Neutrophil (primary cell): Measurements from ENCODE around the gene WAS.
A peak's percentile ranks its signal among the peaks of the same experiment; 100 is the strongest.

Experiments
- H3K27ac ChIP-seq: fragments of 200-600 bp; sonication (generic); 2 replicates; pipeline ENCODE4 v1.5.1; 2016; ENCODE audit warnings: mild to moderate bottlenecking, moderate library complexity
- H3K27me3 ChIP-seq: fragments of 200-600 bp; sonication (generic); 2 replicates; pipeline ENCODE4 v1.6.0; 2016; ENCODE audit warnings: mild to moderate bottlenecking
- H3K36me3 ChIP-seq: fragments of 200-600 bp; sonication (generic); 2 replicates; pipeline ENCODE4 v1.5.1; 2017
- H3K4me1 ChIP-seq, 2 experiments: fragments of 200-600 bp in 1 of 2; sonication (generic) in 1 of 2; 1 replicate in 1 of 2; 2 replicates in 1 of 2; pipeline versions ENCODE4 v1.5.1 to v1.6.1; 2013 to 2016; ENCODE audit warnings: low read depth in 1 of 2, low read length in 1 of 2, mild to moderate bottlenecking in 1 of 2, moderate library complexity in 1 of 2; ENCODE audit not compliant: control insufficient read depth in 1 of 2, insufficient read depth in 1 of 2
- H3K4me3 ChIP-seq, 2 experiments: fragments of 200-600 bp in 1 of 2; sonication (generic) in 1 of 2; 1 replicate in 1 of 2; 2 replicates in 1 of 2; pipeline ENCODE4 v1.5.1; 2013 to 2016; ENCODE audit warnings: low read depth in 1 of 2, low read length in 1 of 2, mild to moderate bottlenecking in 1 of 2, moderate library complexity in 1 of 2
- H3K9me3 ChIP-seq: fragments of 200-600 bp; sonication (generic); 2 replicates; pipeline ENCODE4 v1.5.1; 2016
- CTCF ChIP-seq: fragments of 200-600 bp; sonication (generic); IDR thresholded peaks from 2 replicates; pipeline ENCODE4 v1.5.1; 2016; ENCODE audit warnings: antibody characterized with exemption

Gene WAS

GRCh38 chrX:48694776-48695533, 11.4 kb downstream of the WAS start:
- no peak overlapping the region for H3K4me3 ChIP-seq
- H3K27ac ChIP-seq, result peak overlapping the region; percentile 96
- no peak for TF ChIP-seq CTCF

GRCh38 chrX:48695534-48695896, 11.9 kb downstream of the WAS start:
- Histone ChIP-seq H3K9me3 (no peaks in the 10 kb centered on the region), H3K4me1 (peaks cover 24 to 40% of the 10 kb centered on the region in 2 experiments), H3K36me3 (peaks cover 12% of the 10 kb centered on the region), H3K27me3 (no peaks in the 10 kb centered on the region), H3K4me3 (peak overlapping the region; percentile 64 to 72), H3K27ac (peak overlapping the region; percentile 96)
- TF ChIP-seq CTCF, result no peak

More at GRCh38 chrX:48694776-48695533, 11.4 kb downstream of the WAS start:
- H3K36me3 ChIP-seq, result peaks cover 17% of the 10 kb centered on the region
- no peaks in the 10 kb centered on the region for H3K27me3 ChIP-seq
- H3K4me1 ChIP-seq, result peaks cover 24 to 40% of the 10 kb centered on the region in 2 experiments
- H3K9me3 ChIP-seq, result no peaks in the 10 kb centered on the region

GRCh38 chrX:48695925-48696300, 12.3 kb downstream of the WAS start:
- TF ChIP-seq CTCF, result no peak
- Histone ChIP-seq H3K4me3 (peak overlapping the region; percentile 64 to 72), H3K27ac (peak overlapping the region; percentile 96), H3K36me3 (peaks cover 8% of the 10 kb centered on the region), H3K9me3 (no peaks in the 10 kb centered on the region), H3K27me3 (no peaks in the 10 kb centered on the region), H3K4me1 (peaks cover 27 to 43% of the 10 kb centered on the region in 2 experiments)

DNA sequence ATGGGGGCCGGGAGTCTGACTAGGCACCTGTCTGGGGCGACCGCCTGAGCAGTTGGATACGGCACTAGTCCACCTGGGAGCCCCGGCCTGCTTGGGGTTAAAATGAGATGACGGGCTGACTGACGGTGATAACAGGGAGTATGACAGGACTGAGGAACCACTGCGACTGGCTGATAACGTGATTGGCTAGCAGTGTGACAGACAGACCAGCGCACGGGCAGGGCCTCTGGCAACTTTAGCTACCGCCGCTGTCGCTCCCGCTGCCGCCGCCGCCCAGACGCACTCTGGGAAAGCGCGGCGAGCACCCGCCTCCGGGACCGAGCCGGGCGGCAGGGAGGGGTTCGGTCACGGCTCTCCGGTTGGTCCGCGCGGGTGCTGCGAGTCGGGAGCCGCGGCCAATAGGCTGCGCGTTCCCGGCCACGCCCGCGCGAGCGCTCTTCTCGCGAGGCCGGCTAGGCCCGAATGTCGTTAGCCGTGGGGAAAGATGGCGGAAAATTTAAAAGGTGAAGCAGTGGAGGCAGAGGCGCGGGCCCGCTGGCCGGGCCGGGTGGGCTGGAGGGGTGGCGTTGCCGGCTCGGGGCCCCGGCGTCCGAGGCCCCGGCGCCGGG, 12.8 kb downstream of the WAS start, which contains the start of gene SUV39H1:
Gene SUV39H1, plus strand, starts transcription at position 434 of the 608 bp plus-strand sequence. Its CDS starts 51 bp downstream, at position 485.
- Histone ChIP-seq H3K4me3 (peak within 1 kb of the TSS; percentile 64 to 72), H3K27ac (peak within 1 kb of the TSS; percentile 96), H3K9me3 (no peaks in the 10 kb centered on the region), H3K27me3 (no peaks in the 10 kb centered on the region), H3K4me1 (peaks cover 31 to 48% of the 10 kb centered on the region in 2 experiments), H3K36me3 (peaks cover 3% of the 10 kb centered on the region)
- peak; percentile 22 for TF ChIP-seq CTCF

- no peaks in the 10 kb centered on the region for H3K9me3 ChIP-seq
- TF ChIP-seq CTCF, result no peak
- no peaks in the 10 kb centered on the region for H3K27me3 ChIP-seq
- H3K4me3 ChIP-seq, result peak overlapping the region; percentile 64 to 72
- H3K36me3 ChIP-seq, result no peaks in the 10 kb centered on the region
- H3K4me1 ChIP-seq, result peaks cover 35 to 54% of the 10 kb centered on the region in 2 experiments
- H3K27ac ChIP-seq, result peak overlapping the region; percentile 96
Measured at GRCh38 chrX:48696909-48697727, 13.5 kb downstream of the WAS start.
